HG03354 (cell line): ENCODE data around the gene ERC1.

Source experiments
- ATAC-seq: cut with Tn5 transposase; IDR thresholded peaks from one replicate; pipeline ENCODE4 v1.9.1; 2021; ENCODE audit warnings: mild to moderate bottlenecking; ENCODE audit not compliant: unreplicated experiment, poor library complexity, severe bottlenecking

The ERC1 gene

DNA sequence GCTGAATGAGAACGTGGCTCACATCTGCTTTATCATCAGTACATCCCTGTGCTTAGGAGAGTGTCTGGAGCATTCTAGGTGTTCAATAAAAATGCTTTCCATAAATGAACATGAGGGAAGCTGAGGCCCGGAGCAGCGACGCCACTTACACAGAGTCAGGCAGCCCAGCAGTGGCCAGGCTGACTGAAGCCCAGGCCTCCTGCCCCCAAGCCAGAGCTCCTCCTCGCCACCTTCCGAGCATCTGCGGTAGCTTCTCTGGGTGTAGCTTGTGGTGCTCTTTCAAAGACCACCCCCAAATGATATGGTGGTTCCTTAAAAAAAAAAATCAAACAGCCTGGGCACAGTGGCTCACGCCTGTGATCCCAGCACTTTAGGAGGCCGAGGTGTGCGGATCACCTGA lies 514.6 kb downstream of the ERC1 start:
- no peak for ATAC-seq

DNA sequence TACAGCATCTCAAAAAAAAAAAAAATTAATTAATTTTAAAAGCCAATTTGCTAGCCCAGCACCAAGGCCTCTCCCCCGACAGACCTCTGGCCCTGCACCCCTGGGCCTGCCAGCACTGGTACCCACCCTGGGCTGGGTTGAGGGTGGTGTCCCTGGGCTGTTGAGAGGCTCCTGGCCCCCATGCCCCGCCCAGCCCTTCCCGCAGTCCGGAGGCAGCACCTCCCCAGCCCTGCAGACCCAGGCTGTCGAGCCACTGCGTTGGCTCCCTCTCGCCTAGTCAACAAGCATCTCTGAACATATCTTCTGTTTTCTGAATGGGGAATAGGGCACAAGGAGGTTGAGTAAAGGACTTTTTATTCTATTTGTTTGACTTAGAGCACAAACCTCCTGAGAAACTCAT lies 516.3 kb downstream of the ERC1 start:
- ATAC-seq = no peak

DNA sequence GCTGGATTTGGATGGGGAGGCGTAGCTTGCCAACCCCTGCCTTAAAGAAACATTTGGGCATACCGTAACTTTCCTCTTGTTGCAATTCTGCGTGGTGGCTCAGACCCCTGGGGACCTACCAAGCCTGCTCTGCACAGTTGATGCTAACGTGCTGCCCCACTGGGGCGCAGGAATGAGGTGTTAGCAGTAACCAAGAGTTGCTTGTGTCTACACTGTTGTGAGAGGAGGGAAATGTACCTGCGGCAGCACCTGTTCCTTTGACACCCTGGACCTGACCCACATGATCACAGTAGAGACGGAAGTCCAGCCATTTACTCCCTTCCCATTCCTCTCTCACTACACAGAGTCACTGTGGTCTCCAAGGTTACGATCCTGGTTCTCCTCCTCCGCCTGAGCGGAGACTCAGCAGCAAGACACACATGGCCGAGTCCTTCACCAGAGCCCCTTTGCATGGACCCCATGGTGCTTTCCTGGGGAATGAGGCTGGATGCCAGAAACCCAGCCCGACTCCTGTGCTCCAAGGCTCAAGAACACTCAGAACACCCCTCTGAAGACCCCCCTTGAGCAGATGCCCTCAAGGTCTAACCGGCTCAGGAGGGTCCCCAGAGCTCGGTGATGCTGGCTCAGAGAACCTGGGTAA lies 518.5 kb downstream of the ERC1 start:
- no peak for ATAC-seq

DNA sequence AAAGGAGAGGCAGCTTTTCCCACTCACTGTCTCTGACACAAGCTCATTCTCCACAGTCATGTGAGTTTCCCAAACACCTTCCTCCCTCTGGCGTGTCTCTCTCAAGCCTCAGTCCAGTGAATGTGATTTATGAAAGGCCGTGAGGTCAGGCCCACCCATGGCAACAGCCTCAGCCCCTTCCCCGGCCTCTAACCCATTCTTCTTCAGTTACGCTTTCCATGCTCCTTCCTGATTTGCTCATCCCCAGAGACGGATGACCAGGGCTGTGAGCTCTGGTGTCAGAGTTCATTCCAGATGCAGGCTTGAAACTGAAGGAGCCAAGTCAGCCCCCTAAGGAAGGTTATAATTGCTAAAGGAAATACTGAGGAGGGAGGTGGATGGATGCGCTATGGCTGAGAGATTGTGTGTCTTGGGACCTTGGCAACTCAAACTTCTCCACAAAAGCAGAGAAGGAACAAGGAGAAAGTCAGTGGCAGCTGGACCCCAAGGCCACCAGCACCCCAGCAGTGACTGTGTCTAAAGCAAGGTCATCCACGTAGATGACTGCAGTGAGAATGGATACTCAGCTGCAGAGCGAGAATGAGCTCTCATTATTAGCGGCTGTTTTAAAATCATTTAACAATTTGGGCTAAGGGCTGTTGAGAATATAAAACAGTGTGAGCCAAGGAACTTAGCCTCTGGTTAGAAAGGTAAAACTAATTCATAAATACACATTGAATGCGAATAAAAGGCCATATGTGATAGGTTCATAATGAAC lies 519.2 kb downstream of the ERC1 start:
- no peak for ATAC-seq

DNA sequence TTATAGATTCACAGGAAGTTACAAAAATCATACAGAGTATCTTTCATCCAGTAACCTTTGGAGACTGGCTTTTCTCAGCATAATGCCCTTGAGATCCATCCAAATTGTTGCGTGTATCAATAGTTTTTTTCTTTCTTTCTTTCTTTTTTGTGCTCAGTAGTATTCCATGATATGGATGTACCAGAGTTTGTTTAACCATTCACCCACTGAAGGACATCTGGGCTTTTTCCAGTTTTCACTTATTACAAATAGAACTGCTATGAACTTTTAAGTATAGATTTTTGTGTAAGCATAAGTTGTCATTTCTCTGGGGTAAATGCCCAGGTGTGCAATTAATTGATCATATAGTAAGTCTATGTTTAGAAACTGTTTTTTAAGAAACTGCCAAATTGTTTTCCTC lies 524.0 kb downstream of the ERC1 start:
- no peak for ATAC-seq

DNA sequence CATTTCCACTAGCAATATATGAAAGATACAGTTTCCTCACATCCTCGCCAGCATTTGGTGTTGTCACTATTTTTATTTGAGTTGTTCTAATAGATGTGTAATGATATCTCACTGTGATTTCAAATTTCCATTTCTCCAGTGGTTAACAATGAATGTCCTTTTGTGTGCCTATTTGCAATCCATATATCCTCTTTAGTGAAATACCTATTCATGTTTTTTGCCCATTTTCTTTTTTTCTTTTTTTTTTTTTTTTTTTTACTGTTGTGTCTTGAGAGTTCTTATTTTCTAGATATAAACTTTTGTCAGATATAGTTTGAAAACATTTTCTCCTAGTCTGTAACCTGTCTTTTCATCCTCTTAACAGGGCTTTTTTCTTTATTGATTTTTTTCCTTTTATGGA lies 524.4 kb downstream of the ERC1 start:
- no peak for ATAC-seq

DNA sequence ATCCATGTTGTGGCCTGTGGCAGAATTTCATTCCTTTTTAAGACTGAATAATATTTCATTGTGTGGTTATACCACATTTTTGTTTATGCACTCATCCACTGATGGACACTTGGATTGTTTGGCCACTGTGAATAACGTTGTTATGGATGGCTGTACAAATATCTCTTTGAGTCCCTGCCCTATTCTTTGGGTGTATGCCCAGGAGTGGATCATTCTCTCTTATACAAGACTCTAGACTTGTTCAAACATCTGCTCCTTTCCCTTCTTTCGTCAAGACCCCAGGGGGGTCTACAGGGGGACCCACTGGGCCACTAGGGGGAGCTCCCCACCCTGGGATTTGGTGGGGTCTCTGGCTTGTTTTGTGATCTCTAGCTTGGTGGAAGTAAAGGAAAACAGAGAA lies 526.0 kb downstream of the ERC1 start:
- ATAC-seq = no peak

DNA sequence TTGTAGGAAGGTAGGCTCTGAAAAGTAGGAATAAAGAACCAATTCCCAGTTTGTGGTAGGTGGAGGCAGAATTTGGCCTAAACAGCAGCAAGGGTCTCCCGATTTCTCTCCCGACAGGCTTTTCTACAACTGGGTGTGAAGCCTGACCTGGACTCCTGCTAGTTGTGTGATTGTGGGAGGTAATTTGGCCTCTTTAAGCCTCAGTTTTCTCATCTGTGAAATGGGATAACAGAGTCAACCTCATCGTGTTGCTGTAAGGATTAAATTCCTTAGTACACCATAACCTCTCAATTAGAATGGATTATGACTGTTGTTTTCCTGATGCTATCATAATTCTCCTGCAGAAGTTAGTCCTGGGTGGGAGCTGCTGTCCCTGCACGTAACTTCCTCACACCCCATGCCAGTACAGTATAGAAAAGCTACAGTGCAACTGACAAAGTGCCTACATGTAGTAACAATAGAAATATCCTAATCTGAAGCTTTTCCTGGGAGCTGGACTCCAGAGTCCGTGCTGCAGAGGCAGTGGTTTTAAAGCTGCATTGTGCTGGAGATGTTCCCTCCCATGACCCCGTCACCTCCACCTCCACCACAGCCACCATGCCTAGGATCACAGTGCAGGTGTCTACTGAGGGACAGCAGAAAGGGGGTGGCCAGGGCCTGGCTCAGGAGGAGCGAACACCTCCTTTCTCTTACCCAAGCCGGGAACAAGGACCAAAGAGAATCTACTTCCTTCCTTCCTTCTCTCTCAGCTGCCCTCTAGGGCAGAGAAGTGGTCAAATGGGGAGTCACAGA lies 526.9 kb downstream of the ERC1 start:
- ATAC-seq = no peak

DNA sequence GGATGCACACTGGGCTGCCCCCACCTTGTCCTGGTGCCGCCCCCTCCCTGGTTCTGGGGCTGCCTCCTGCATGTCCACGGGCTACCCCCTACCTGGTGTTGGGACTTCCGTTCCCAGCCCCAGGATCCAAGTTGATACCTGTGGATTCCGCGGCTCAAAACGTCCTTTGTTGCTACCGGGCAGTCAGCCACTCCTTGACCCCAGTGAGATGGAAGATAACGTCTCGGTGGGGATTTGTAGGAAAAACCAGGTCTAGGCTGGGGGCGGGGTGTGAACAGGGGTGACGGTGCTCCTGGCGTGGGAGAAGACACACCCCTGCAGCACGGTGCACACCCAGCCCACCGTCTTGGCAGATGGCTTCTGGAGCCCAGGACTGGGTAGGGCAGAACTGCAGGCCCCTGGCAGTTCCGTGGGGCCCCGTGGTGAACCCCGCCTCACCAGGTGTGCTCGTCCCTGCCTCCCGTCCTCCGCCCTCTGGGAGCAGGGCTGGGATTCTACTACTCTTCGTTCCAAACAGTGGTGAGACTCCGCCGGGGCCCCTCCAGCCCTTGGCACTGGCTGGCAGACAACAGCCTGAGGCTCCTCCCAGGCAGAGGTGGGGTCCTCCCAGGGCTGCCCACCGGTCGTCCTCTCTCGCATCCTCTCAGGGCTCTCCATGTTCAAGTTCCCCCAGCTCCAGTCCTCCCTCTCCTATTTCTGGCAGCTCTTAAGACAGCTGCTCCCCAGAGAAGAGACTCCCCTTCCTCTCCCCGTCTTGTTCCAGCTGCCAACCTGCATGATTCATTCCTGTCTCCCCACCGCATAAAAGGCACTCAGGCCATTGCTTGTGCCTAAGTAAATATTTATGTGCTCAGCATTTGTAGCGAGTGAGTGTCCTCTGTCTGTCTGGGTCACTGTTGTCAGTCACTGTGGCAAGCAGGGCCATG lies 527.8 kb downstream of the ERC1 start:
- ATAC-seq = no peak

DNA sequence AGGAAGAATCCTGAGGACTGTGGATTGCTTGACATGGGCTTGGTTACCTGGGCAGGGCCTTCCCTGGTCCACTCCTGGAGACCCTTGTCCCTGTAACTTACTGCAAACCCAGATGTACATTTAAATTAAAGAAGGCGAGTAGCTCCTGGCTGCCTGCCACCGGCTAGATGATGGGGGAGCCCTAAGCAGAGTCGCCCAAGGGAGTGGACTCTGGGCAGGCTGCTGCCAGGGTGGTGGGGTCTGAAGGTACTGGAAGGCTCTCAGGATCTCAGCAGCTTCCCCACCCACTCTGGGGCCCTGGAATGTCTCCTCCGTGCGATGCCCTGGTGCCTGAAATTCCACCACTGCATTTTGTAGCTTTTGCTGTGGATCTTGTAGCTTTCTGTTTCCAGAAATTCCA lies 528.6 kb downstream of the ERC1 start:
- ATAC-seq = no peak

DNA sequence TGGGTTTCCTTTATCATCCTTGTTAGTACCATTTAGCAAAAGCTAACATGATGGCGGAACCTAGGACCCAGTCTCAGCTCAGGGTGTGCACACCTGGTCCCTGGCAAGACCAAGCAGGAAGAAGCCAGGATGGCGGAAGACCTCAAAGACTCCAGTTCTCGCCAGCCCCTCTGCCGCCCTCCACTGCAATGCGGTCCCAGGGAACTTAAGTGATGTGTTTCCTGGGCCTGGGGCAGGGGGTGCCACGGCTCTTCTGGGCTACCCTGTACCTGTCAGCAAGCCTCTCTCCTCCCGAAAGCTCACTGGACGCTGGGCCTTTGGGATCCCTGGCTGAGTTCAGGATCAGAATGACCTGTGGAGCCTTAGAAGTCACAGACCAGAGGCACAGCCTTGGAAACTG lies 532.0 kb downstream of the ERC1 start:
- no peak for ATAC-seq

DNA sequence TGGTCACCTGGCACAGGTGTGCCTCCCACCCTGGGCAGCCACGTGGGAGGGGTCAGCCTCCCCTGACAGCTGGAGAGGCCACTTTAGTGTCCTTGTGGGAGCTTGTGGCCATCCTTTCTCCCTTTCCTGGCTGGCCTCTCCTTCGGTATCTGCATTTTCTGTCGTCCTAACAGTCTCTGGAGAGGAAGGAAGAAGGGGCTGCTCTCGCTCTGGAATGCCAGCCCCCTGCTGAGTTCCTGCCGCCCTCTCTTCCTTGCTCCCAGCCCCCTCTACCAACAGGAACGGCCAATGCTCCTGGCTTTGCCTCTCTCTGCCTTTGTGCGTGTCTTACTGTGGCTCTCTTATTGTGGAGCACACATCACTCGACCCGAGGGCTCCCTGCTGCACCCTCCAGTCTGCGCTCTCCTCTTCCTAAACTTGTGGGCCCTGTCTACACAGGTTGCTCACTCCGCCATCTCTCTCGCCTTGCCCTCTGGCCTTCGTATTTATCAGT lies 532.6 kb downstream of the ERC1 start:
- ATAC-seq = no peak

DNA sequence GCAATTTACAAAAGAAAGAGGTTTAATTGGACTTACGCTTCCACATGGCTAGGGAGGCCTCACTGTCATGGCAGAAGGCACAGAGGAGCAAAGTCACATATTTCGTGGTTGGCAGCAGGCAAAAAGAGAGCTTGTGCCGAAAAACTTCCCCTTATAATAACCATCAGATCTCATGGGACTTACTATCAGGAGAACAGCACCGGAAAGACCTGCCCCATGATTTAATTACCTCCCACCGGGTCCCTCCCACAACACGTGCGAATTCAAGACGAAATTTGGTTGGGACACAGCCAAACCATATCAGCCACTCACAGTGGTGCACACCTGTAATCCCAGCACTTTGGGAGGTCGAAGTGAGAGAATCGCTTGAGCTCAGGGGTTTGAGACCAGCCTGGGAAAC lies 534.8 kb downstream of the ERC1 start:
- ATAC-seq = no peak

DNA sequence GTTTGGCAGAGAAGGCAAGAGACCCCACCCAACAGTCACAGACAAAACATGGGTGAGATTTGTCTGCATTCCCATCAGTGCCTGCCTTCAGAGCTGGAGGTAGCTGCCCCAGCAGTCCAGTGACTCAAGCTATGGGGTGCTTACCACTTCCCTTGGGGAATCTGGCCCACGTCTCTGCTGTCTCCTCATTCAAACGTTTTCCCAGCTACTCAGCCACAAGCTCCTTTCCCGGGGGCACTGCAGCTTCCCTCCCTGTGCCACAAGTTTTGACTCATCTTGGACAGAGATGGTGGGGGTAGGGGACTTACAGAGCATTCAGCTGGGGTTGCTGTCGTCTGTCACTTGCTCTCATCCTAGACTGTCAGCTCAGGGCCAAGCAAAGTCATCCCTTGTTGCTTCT lies 536.8 kb downstream of the ERC1 start:
- ATAC-seq = no peak

DNA sequence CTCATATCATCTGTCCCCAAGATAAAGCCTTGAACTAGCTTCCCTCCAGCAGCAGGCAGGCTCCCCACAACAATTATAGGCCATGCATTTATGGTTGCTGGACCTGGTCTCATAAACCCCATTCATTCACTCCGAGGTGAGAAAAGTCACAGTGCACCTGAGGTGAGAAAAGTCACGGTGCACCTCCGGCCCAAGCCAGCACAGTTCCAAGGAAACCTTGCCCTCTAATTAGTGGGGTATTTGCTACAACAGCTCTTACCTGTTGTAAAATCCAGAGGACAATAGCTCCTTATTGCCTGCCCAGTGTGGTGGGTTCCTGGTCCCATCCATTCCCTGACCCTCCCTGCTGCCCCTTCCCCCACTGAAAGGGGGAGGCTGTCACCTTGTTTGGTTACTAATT lies 537.8 kb downstream of the ERC1 start:
- ATAC-seq = no peak

DNA sequence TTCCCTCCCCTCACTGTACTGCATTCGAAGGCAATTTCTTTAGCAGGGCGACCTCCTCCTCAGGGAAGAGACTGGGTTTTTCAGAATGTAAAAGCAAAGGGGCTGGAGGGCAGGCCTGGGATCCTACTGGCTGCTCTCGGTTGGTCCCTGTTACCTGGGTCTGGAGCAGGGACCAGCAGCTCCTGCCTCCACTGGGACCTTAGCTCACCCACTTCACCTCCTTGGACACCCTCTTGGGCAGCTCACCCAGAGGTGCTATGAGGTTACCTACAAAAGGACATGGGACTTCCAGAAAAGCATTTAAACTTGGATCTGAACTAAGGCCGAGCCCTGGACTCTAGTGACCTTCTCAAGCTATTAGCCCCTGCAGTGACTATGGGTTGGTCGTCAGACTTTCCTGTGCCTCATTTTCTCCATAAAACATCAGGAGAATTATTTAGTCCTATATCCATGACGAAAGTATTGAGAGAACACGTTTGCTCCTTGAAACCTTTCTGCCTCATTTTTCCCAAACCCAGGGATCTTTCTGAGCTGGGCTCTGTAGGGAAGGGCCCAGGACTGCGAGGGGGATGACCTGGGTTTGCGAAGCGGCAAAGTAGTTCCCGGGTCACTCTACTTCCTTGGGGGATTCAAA lies 538.3 kb downstream of the ERC1 start:
- ATAC-seq = no peak

DNA sequence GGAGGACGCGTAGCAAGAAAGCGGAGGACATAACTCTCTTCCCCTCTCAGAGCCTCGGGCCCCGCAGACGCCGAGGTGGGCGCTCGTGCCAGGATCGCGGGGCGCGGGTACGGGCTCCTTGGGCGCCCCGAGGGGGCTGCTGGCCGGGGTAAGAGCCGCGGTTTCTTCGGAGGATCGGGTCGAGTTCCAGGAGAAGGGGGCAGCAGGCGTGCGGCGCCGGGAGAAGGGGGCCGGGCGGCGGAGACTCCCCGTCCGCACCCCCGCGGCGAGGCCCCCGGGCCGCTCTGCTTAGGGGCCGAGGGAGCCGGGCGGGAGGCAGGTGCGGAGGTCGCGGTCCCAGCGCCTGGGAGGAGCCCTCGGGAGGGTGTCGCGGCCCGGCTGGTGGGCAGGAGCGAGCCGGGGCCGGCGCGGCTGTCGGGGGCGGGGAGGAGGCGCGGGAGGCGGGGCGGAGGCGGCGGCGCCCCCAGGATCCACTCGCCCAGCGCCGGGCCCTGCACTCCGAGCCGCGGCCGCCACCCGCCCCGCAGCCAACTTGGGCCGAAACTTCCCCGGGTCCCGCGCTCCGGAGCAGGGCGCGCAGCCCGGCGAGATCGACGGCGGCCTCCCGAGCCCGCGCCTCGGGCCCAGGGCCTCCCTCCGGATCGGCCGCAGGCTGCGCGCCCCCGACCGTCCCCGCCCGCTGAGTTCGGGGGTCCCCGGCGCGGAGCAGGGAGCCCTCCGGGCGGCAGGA lies 539.0 kb downstream of the ERC1 start:
- no peak for ATAC-seq

DNA sequence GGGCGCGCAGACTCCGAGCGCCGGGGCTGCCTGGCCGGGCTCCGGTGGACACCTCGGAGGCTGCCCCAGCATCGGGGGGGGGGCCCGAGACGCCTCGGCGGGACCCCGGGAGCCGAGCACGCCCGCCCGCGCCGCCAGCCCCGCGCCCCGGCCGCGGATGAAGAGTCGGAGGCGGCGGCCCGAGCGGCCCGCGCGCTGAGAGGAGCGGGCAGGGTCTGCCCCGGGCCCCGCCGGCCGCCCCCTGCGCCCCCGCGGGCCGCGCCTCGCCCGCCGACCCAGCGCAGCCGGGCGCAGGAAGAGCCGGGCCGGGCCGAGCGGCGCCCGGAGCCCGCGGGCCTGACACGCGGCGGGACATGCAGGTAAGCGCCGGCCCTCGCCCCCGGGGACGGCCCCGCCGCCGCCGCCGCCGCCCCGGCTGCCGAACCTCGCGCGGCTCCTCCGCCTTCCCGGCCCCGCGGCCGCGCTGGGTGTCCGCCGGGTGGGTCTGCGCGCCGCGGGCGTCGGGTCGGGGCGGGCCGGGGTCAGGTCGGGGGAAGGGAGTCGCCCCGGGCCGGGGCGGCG lies 539.6 kb downstream of the ERC1 start:
- ATAC-seq = no peak
